WI38 (cell line): ENCODE measurements around the gene EIF4A2.

ENCODE experiments used
- H3K4me3 ChIP-seq: 2 replicates; pipeline ENCODE4 v1.5.1; 2011; ENCODE audit warnings: low read depth, mild to moderate bottlenecking, control low read depth, low read length
- TF ChIP-seq, protein P1 (sequence below): IDR thresholded peaks from 2 replicates; pipeline ENCODE4 v1.5.1; 2012; ENCODE audit warnings: low read depth, mild to moderate bottlenecking, control low read depth, low read length

Gene EIF4A2

DNA sequence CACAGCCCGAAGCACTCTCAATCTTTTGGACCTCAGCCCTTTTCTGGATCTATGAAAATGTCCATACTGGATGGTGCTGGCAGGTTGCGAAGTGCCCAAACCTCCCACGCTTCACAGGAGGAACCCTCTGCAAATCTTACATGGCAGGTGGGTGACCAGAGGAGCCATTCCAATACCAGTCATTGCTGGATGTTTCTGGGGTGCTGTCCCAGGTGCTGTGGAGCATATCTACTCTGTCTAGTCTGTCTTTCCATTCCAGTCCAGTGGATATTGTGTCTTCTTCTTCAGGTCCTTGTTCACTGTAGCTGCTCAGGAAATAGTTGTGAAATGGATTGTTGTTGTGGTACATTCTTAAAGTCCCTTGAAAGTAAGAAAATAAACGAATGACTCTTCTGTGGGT lies 48.4 kb downstream of the EIF4A2 start:
- TF ChIP-seq, protein P1, sequence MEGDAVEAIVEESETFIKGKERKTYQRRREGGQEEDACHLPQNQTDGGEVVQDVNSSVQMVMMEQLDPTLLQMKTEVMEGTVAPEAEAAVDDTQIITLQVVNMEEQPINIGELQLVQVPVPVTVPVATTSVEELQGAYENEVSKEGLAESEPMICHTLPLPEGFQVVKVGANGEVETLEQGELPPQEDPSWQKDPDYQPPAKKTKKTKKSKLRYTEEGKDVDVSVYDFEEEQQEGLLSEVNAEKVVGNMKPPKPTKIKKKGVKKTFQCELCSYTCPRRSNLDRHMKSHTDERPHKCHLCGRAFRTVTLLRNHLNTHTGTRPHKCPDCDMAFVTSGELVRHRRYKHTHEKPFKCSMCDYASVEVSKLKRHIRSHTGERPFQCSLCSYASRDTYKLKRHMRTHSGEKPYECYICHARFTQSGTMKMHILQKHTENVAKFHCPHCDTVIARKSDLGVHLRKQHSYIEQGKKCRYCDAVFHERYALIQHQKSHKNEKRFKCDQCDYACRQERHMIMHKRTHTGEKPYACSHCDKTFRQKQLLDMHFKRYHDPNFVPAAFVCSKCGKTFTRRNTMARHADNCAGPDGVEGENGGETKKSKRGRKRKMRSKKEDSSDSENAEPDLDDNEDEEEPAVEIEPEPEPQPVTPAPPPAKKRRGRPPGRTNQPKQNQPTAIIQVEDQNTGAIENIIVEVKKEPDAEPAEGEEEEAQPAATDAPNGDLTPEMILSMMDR = no peak

DNA sequence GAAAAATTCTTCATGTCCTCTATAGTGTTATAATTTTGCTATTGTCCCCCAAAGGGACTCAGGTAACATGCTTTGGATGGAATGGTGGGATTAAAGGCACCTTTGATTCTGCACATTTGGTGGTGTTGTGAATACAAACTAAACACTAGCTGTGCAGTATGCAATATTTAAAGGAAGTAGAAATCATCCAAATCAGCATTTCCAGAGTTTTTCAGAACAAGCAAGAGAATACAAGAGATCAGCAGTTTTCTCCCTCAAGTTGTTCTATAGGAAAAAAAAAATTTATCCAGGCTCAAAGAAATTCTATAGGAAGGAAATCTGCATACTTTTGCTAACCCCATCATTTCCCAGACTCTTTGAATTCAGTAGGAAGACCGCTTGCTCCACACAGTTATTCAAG lies 48.9 kb downstream of the EIF4A2 start:
- TF ChIP-seq, protein P1 = no peak
- H3K4me3 ChIP-seq = no peak overlapping the region

More for the DNA sequence above, 48.4 kb downstream of the EIF4A2 start:
- no peak overlapping the region for H3K4me3 ChIP-seq
